Fibroblast of lung (primary cell): ENCODE results near the gene IKZF5.

ENCODE experiments used
- EZH2 ChIP-seq: IDR thresholded peaks from 2 replicates; pipeline ENCODE4 v1.5.1; 2012; ENCODE audit warnings: low read length, control low read depth, mild to moderate bottlenecking; ENCODE audit errors: missing control alignments
- TF ChIP-seq, protein P1 (sequence below), 2 donors: IDR thresholded peaks in 1 of 2; conservative IDR thresholded peaks in 1 of 2; 1 replicate in 1 of 2; 2 replicates in 1 of 2; pipeline ENCODE4 v1.5.1; 2011 to 2012; ENCODE audit warnings: low read length in 2 of 2, control low read depth in 1 of 2, inconsistent platforms in 1 of 2, low read depth in 1 of 2, mild to moderate bottlenecking in 1 of 2

DNA sequence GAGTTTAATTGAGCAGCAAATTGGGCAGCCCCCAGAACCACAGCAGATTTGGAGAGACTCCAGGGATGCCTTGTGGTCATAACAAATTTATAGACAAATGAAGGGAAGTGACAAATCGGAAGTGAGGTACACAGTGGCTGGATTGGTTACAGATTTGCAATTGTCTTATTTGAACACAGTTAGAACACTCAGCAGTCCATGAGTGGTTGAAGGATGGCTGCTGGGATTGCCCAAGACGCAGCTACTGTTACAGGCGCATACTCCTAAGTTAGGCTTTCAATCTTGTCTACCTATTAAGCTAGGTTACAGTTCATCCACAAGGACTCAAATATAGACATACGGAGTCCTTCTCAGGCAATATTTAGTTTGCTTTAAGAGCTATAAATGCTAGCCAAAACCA, 7.6 kb upstream of the IKZF5 start:
- TF ChIP-seq EZH2, result no peak
- TF ChIP-seq, protein P1, sequence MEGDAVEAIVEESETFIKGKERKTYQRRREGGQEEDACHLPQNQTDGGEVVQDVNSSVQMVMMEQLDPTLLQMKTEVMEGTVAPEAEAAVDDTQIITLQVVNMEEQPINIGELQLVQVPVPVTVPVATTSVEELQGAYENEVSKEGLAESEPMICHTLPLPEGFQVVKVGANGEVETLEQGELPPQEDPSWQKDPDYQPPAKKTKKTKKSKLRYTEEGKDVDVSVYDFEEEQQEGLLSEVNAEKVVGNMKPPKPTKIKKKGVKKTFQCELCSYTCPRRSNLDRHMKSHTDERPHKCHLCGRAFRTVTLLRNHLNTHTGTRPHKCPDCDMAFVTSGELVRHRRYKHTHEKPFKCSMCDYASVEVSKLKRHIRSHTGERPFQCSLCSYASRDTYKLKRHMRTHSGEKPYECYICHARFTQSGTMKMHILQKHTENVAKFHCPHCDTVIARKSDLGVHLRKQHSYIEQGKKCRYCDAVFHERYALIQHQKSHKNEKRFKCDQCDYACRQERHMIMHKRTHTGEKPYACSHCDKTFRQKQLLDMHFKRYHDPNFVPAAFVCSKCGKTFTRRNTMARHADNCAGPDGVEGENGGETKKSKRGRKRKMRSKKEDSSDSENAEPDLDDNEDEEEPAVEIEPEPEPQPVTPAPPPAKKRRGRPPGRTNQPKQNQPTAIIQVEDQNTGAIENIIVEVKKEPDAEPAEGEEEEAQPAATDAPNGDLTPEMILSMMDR (conservative IDR thresholded peaks at IDR 0.05 in 1 of 2, IDR thresholded peaks at IDR 0.05 in 1 of 2; ENCODE audit: low read depth in 1 of 2, low read length in 2 of 2), result no peak
